Central memory CD8-positive, alpha-beta T cell (primary cell): ENCODE measurements around the gene SLC39A11.

ENCODE experiments used
- ATAC-seq: fragments of 150-1000 bp; cut with Tn5 transposase; replicated peaks from 2 replicates; pipeline ENCODE4 v1.10.0; 2022; ENCODE audit warnings: mild to moderate bottlenecking, moderate FRiP score, moderate number of reproducible peaks; ENCODE audit not compliant: poor library complexity, severe bottlenecking; ENCODE audit errors: extremely low read depth
- DNase-seq, 2 donors: peaks; one replicate each; pipeline ENCODE4 v3.0.0; 2021; ENCODE audit warnings: low spot score in 2 of 2
- H3K27ac Mint-ChIP-seq: one replicate; pipeline ENCODE4 v1.8.0; 2022; ENCODE audit warnings: low read depth, mild to moderate bottlenecking, moderate library complexity, mixed read lengths
- H3K27me3 Mint-ChIP-seq: one replicate; pipeline ENCODE4 v1.8.0; 2022; ENCODE audit warnings: mixed read lengths
- H3K36me3 Mint-ChIP-seq: one replicate; pipeline ENCODE4 v1.8.0; 2022; ENCODE audit warnings: mild to moderate bottlenecking, moderate library complexity, mixed read lengths; ENCODE audit not compliant: insufficient read depth
- H3K4me1 Mint-ChIP-seq: one replicate; pipeline ENCODE4 v1.8.0; 2022; ENCODE audit warnings: mixed read lengths
- H3K4me3 Mint-ChIP-seq: one replicate; pipeline ENCODE4 v1.8.0; 2022; ENCODE audit warnings: mild to moderate bottlenecking, moderate library complexity, mixed read lengths
- H3K9me3 Mint-ChIP-seq: one replicate; pipeline ENCODE4 v1.8.0; 2022; ENCODE audit warnings: mixed read lengths

Gene SLC39A11

GRCh38 chr17:72665852-72666851, 426.3 kb downstream of the SLC39A11 start:
- DNase-seq = no peak
- no peak overlapping the region for H3K27ac Mint-ChIP-seq

GRCh38 chr17:72662827-72663190, 429.7 kb downstream of the SLC39A11 start:
- Mint-ChIP-seq H3K27ac (peak overlapping the region; percentile 7), H3K4me1 (no peaks in the 10 kb centered on the region), H3K27me3 (no peaks in the 10 kb centered on the region), H3K4me3 (no peak overlapping the region), H3K36me3 (no peaks in the 10 kb centered on the region), H3K9me3 (no peaks in the 10 kb centered on the region)
- DNase-seq (no peak), ATAC-seq (no peak)

More at GRCh38 chr17:72665852-72666851, 426.3 kb downstream of the SLC39A11 start:
- Mint-ChIP-seq H3K27me3 (no peaks in the 10 kb centered on the region), H3K4me1 (no peaks in the 10 kb centered on the region), H3K9me3 (no peaks in the 10 kb centered on the region), H3K36me3 (no peaks in the 10 kb centered on the region), H3K4me3 (no peak overlapping the region)
- no peak for ATAC-seq

- Mint-ChIP-seq H3K27ac (peak overlapping the region; percentile 7), H3K4me1 (no peaks in the 10 kb centered on the region), H3K36me3 (no peaks in the 10 kb centered on the region), H3K9me3 (no peaks in the 10 kb centered on the region), H3K27me3 (no peaks in the 10 kb centered on the region), H3K4me3 (no peak overlapping the region)
- no peak for ATAC-seq
- no peak for DNase-seq
Observed at GRCh38 chr17:72661945-72662826, 430.3 kb downstream of the SLC39A11 start.

- Mint-ChIP-seq H3K4me3 (no peak overlapping the region), H3K9me3 (no peaks in the 10 kb centered on the region), H3K27ac (no peak overlapping the region), H3K36me3 (no peaks in the 10 kb centered on the region), H3K4me1 (no peaks in the 10 kb centered on the region), H3K27me3 (no peaks in the 10 kb centered on the region)
- ATAC-seq (no peak), DNase-seq (no peak)
Observed at GRCh38 chr17:72661116-72661944, 431.2 kb downstream of the SLC39A11 start.

GRCh38 chr17:72660274-72661115, 432.0 kb downstream of the SLC39A11 start:
- ATAC-seq (no peak), DNase-seq (no peak)
- no peak overlapping the region for H3K4me3 Mint-ChIP-seq
- no peaks in the 10 kb centered on the region for H3K36me3 Mint-ChIP-seq
- no peaks in the 10 kb centered on the region for H3K9me3 Mint-ChIP-seq
- H3K4me1 Mint-ChIP-seq = no peaks in the 10 kb centered on the region
- no peak overlapping the region for H3K27ac Mint-ChIP-seq
- no peaks in the 10 kb centered on the region for H3K27me3 Mint-ChIP-seq

- Mint-ChIP-seq H3K4me1 (no peaks in the 10 kb centered on the region), H3K36me3 (no peaks in the 10 kb centered on the region), H3K27ac (no peak overlapping the region), H3K9me3 (no peaks in the 10 kb centered on the region), H3K27me3 (no peaks in the 10 kb centered on the region), H3K4me3 (no peak overlapping the region)
- ATAC-seq (no peak), DNase-seq (no peak)
Observed at GRCh38 chr17:72659811-72660210, 432.7 kb downstream of the SLC39A11 start.

- Mint-ChIP-seq H3K4me1 (no peaks in the 10 kb centered on the region), H3K36me3 (no peaks in the 10 kb centered on the region), H3K9me3 (no peaks in the 10 kb centered on the region), H3K27me3 (no peaks in the 10 kb centered on the region), H3K27ac (no peak overlapping the region), H3K4me3 (no peak overlapping the region)
- ATAC-seq (no peak), DNase-seq (no peak)
Observed at GRCh38 chr17:72658675-72659074, 433.8 kb downstream of the SLC39A11 start.

GRCh38 chr17:72657467-72658317, 434.8 kb downstream of the SLC39A11 start:
- H3K4me1 Mint-ChIP-seq = no peaks in the 10 kb centered on the region
- H3K27ac Mint-ChIP-seq = no peak overlapping the region
- no peak for ATAC-seq
- DNase-seq = no peak
- no peaks in the 10 kb centered on the region for H3K27me3 Mint-ChIP-seq
- no peaks in the 10 kb centered on the region for H3K36me3 Mint-ChIP-seq
- no peaks in the 10 kb centered on the region for H3K9me3 Mint-ChIP-seq
- H3K4me3 Mint-ChIP-seq = no peak overlapping the region

GRCh38 chr17:72656130-72656763, 436.2 kb downstream of the SLC39A11 start:
- no peaks in the 10 kb centered on the region for H3K4me1 Mint-ChIP-seq
- no peak overlapping the region for H3K4me3 Mint-ChIP-seq
- no peak overlapping the region for H3K27ac Mint-ChIP-seq
- no peaks in the 10 kb centered on the region for H3K27me3 Mint-ChIP-seq
- DNase-seq = no peak
- no peak for ATAC-seq
- no peaks in the 10 kb centered on the region for H3K9me3 Mint-ChIP-seq
- H3K36me3 Mint-ChIP-seq = no peaks in the 10 kb centered on the region

GRCh38 chr17:72654706-72655105, 437.8 kb downstream of the SLC39A11 start:
- H3K4me1 Mint-ChIP-seq = no peaks in the 10 kb centered on the region
- H3K36me3 Mint-ChIP-seq = no peaks in the 10 kb centered on the region
- H3K9me3 Mint-ChIP-seq = no peaks in the 10 kb centered on the region

More at GRCh38 chr17:72654706-72655105, 437.8 kb downstream of the SLC39A11 start:
- no peak overlapping the region for H3K27ac Mint-ChIP-seq
- no peak for ATAC-seq
- no peak overlapping the region for H3K4me3 Mint-ChIP-seq
- no peak for DNase-seq
- H3K27me3 Mint-ChIP-seq = no peaks in the 10 kb centered on the region
